Progenitor cell of endocrine pancreas (in vitro differentiated cells): ENCODE measurements around the gene KCNIP4. TPM values are rescaled to one million over a fixed set of nuclear protein-coding genes. Genes with fewer than 3 reads are reported as not detected.

Experiments used
- DNase-seq: peaks from one replicate; pipeline ENCODE4 v3.0.0; 2021; ENCODE audit warnings: low spot score; ENCODE audit not compliant: unreplicated experiment
- H3K27ac Mint-ChIP-seq: 2 replicates; pipeline ENCODE4 v1.8.0; 2021; ENCODE audit warnings: mild to moderate bottlenecking, moderate library complexity, mixed read lengths
- H3K27me3 Mint-ChIP-seq: 2 replicates; pipeline ENCODE4 v1.8.0; 2021; ENCODE audit warnings: mixed read lengths
- H3K36me3 Mint-ChIP-seq: 2 replicates; pipeline ENCODE4 v1.8.0; 2022; ENCODE audit warnings: mixed read lengths; ENCODE audit not compliant: insufficient read depth
- H3K4me1 Mint-ChIP-seq: 2 replicates; pipeline ENCODE4 v1.8.0; 2021; ENCODE audit warnings: low read depth, mixed read lengths
- H3K4me3 Mint-ChIP-seq: 2 replicates; pipeline ENCODE4 v1.8.0; 2021; ENCODE audit warnings: low read depth, mild to moderate bottlenecking, moderate library complexity, mixed read lengths
- H3K9me3 Mint-ChIP-seq: 2 replicates; pipeline ENCODE4 v1.8.0; 2021; ENCODE audit warnings: low read depth, mixed read lengths
- total RNA-seq: library from RNA; stranded (reverse); gene quantifications from 2 replicates; pipeline ENCODE4 v1.2.1, GENCODE V29; 2021
- TF ChIP-seq, protein P1 (sequence below): fragments of 200-600 bp; sonication (generic); IDR thresholded peaks from one replicate; pipeline ENCODE4 v1.5.0; 2021; ENCODE audit warnings: antibody characterized with exemption, mild to moderate bottlenecking; ENCODE audit not compliant: unreplicated experiment

KCNIP4 gene
- total RNA-seq, 1 donor from 2014 or later = 0.43 TPM

DNA sequence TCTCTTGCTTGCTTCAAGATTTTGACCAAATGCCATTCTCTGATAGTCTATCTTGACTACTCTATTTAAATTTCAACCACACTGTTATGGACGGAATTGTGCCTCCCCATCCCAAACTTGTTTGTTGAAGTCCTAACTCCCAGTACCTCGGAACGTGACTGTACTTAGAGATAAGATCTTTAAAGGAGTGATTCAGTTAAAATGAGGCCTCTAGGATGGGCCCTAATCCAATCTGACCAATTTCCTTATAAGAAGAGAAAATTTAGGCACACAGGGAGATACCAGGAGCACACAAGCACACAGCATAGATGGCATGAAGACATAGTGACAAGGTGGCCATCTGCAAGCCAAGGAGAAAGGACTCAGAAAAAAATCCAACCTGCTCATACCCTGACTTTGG lies 269.9 kb downstream of the KCNIP4 start:
- Mint-ChIP-seq H3K36me3 (no peaks in the 10 kb centered on the region), H3K4me3 (no peak overlapping the region), H3K27me3 (no peaks in the 10 kb centered on the region), H3K27ac (no peak overlapping the region), H3K9me3 (no peaks in the 10 kb centered on the region), H3K4me1 (no peaks in the 10 kb centered on the region)
- TF ChIP-seq, protein P1, sequence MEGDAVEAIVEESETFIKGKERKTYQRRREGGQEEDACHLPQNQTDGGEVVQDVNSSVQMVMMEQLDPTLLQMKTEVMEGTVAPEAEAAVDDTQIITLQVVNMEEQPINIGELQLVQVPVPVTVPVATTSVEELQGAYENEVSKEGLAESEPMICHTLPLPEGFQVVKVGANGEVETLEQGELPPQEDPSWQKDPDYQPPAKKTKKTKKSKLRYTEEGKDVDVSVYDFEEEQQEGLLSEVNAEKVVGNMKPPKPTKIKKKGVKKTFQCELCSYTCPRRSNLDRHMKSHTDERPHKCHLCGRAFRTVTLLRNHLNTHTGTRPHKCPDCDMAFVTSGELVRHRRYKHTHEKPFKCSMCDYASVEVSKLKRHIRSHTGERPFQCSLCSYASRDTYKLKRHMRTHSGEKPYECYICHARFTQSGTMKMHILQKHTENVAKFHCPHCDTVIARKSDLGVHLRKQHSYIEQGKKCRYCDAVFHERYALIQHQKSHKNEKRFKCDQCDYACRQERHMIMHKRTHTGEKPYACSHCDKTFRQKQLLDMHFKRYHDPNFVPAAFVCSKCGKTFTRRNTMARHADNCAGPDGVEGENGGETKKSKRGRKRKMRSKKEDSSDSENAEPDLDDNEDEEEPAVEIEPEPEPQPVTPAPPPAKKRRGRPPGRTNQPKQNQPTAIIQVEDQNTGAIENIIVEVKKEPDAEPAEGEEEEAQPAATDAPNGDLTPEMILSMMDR = no peak
- DNase-seq = no peak

DNA sequence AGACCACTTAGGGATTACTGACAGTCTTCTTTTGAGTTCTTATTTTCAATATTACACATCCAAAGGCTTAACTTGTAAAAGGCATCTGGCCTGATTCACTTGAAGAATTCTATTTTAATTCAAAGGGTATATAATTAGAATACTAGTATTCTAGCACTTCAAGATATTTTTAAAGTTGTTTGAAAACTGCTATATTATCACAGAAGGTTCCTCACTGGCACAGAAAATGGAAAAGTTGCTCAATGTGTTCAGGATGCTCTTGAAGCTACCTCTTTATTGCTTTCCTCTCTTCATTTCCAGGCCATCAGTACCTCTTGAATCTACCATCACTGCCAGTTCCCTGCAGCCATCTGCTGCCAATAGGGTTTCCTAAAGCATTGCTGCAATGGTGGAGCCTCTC lies 271.4 kb downstream of the KCNIP4 start:
- no peak overlapping the region for H3K4me3 Mint-ChIP-seq
- no peak for DNase-seq
- no peaks in the 10 kb centered on the region for H3K36me3 Mint-ChIP-seq
- no peak overlapping the region for H3K27ac Mint-ChIP-seq
- H3K4me1 Mint-ChIP-seq = no peaks in the 10 kb centered on the region
- H3K27me3 Mint-ChIP-seq = no peaks in the 10 kb centered on the region
- TF ChIP-seq, protein P1 = no peak
- H3K9me3 Mint-ChIP-seq = no peaks in the 10 kb centered on the region

DNA sequence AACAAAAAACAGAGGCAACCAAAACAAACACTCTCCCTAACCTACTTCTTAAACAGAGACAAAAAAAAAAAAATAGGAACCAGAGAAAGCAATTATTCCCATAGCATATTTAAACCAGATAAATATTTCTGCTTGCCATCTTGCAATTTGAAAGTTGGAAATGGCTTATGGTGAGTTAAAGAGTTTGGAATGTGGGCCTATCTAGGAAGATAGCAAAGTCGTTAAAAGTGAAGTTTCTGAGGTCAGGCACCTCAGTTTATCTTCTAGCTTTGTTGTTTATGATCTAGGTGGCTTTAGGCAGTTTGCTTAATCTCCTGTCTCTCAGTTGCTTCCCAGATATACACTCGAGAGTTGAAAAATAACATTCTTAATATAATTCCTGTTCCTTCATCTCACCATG lies 284.2 kb downstream of the KCNIP4 start:
- Mint-ChIP-seq H3K27me3 (no peaks in the 10 kb centered on the region), H3K27ac (no peak overlapping the region), H3K4me3 (no peak overlapping the region), H3K36me3 (no peaks in the 10 kb centered on the region), H3K4me1 (peaks cover 5% of the 10 kb centered on the region), H3K9me3 (peaks cover 3% of the 10 kb centered on the region)
- no peak for DNase-seq
- TF ChIP-seq, protein P1 = no peak

DNA sequence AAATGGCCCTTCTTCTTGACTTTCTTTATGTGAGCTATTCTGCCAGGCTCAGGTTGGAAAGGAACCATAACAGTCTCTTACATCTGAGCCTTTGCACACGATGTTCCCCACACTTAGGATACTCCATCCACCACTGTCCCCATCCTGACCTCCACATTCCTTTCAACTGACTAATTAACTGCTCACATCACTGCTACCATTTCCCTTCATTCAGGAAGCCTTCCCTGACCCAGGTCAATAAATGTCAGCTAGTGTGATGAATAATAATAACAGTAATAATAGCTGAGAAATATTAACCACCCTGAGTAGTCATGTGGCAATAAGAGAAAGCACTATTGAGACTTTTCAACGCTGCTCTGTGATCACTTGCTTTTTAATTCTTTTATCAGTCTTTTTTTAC lies 291.7 kb downstream of the KCNIP4 start:
- Mint-ChIP-seq H3K27ac (no peak overlapping the region), H3K36me3 (no peaks in the 10 kb centered on the region), H3K4me3 (no peak overlapping the region), H3K27me3 (no peaks in the 10 kb centered on the region), H3K9me3 (no peaks in the 10 kb centered on the region), H3K4me1 (peaks cover 5% of the 10 kb centered on the region)
- no peak for DNase-seq
- TF ChIP-seq, protein P1 = no peak

DNA sequence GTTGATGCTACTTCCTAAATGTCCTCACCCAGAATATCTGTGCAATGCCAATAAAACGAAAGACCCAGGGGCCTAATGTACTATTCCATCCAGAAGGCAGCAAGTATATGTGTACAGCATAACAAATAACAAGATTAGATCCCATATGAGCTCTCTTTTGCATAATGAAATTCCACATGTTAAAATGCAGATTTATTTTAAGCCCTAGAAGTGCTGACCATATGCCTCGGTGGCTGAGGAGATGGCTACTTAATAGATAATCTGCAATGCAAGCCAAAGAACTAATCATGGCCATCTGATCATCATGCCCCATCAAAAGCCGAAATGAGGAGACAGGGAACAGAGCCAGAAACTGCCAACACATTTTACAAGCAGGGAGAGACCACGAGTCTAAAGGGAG lies 293.5 kb downstream of the KCNIP4 start:
- H3K27me3 Mint-ChIP-seq = no peaks in the 10 kb centered on the region
- TF ChIP-seq, protein P1 = no peak

More for the DNA sequence above, 293.5 kb downstream of the KCNIP4 start:
- H3K36me3 Mint-ChIP-seq = no peaks in the 10 kb centered on the region
- no peak overlapping the region for H3K4me3 Mint-ChIP-seq
- H3K27ac Mint-ChIP-seq = no peak overlapping the region
- peaks cover 5% of the 10 kb centered on the region for H3K4me1 Mint-ChIP-seq
- DNase-seq = no peak
- no peaks in the 10 kb centered on the region for H3K9me3 Mint-ChIP-seq
